Measurements from ENCODE around the gene TGM2. TPM values are rescaled to one million over a fixed set of nuclear protein-coding genes. Genes with fewer than 3 reads are reported as not detected.

Gene TGM2
- total and polyA plus RNA-seq, 2 donors (not counting 3 experiments of a cell fraction or from before 2014, with no cell fraction given): 861 to 868 TPM

DNA sequence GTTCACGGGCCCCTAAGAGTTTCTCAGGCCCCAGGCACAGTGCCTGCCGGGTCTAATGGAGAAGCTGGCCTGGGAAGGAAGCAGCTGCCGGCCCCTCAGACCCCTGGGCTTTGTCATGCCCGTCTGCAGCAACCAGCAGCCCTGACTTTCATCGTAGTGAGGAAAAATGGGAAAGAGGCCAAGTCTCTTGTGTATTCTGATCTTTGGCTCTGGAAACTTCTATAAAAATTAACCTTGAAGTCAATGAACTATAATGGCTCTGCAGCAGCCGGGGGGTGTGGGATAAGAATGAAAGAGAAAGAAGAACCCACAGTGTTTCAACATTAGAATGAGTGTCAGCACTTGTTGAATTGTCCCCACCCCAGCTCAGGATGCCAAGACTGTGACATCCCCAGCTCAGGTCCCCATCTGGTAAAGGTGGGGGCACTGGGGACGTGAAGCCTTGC, 12.9 kb downstream of the TGM2 start:
- Histone ChIP-seq H3K36me3 (ENCODE audit: control insufficient read depth in 2 of 2, extremely low read depth in 1 of 2, insufficient read depth in 2 of 2, low read length in 2 of 2) (peaks cover 45 to 60% of the 10 kb centered on the region in 2 experiments), H3K9me1 (replicated peaks; ENCODE audit: control insufficient read depth, extremely low read depth, insufficient read depth, low read length) (no peaks in the 10 kb centered on the region), H2AFZ (ENCODE audit: low read depth, low read length) (no peak overlapping the region), H3K79me2 (ENCODE audit: control insufficient read depth, insufficient read depth, low read length) (peaks cover 56% of the 10 kb centered on the region), H3K9me3 (replicated peaks; ENCODE audit: control insufficient read depth, insufficient read depth, low read length) (no peaks in the 10 kb centered on the region), H3K4me2 (ENCODE audit: insufficient read depth, low read length) (peak overlapping the region; percentile 56), H3K4me1 (ENCODE audit: control insufficient read depth, extremely low read depth, insufficient read depth, low read length) (peaks cover 85% of the 10 kb centered on the region), H4K20me1 (replicated peaks; ENCODE audit: control insufficient read depth, extremely low read depth, insufficient read depth, low read length) (no peaks in the 10 kb centered on the region), H3K9ac (replicated peaks; ENCODE audit: extremely low read depth, insufficient read depth, low read length) (peak overlapping the region; percentile 95), H3K27me3 (ENCODE audit: control insufficient read depth in 2 of 2, insufficient read depth in 2 of 2, low read length in 2 of 2) (no peaks in the 10 kb centered on the region), H3K27ac (ENCODE audit: insufficient read depth, low read depth, low read length) (peak overlapping the region; percentile 100), H3K4me3 (replicated peaks in 1 of 3; ENCODE audit: insufficient read depth in 1 of 3, low read depth in 1 of 3, low read length in 3 of 3) (peak overlapping the region in 1 of 3 experiments; percentile 15)
- TF ChIP-seq POLR2A (IDR thresholded peaks at IDR 0.05; ENCODE audit: low read depth, low read length) (peak; percentile 42), GATA2 (IDR thresholded peaks at IDR 0.05; ENCODE audit: insufficient read depth, insufficient read length, low read depth, low read length) (no peak)
- TF ChIP-seq, protein P1, sequence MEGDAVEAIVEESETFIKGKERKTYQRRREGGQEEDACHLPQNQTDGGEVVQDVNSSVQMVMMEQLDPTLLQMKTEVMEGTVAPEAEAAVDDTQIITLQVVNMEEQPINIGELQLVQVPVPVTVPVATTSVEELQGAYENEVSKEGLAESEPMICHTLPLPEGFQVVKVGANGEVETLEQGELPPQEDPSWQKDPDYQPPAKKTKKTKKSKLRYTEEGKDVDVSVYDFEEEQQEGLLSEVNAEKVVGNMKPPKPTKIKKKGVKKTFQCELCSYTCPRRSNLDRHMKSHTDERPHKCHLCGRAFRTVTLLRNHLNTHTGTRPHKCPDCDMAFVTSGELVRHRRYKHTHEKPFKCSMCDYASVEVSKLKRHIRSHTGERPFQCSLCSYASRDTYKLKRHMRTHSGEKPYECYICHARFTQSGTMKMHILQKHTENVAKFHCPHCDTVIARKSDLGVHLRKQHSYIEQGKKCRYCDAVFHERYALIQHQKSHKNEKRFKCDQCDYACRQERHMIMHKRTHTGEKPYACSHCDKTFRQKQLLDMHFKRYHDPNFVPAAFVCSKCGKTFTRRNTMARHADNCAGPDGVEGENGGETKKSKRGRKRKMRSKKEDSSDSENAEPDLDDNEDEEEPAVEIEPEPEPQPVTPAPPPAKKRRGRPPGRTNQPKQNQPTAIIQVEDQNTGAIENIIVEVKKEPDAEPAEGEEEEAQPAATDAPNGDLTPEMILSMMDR (IDR thresholded peaks at IDR 0.05; ENCODE audit: extremely low read depth in 1 of 2, insufficient read depth in 1 of 2, low read depth in 1 of 2, low read length in 2 of 2): no peak
- ChIA-PET POLR2A (interaction anchor here (0.8 to 1.2 kb wide), 3 partner anchors 12 to 17 kb away, joined by 3 to 4 read pairs (median 3); no protein-coding TSS in a partner anchor), CTCF (interaction anchor here (0.8 to 4.1 kb wide), 9 partner anchors 8 to 95 kb away, joined by 4 to 27 read pairs (median 7); partner anchors contain the start of gene TGM2)
- FAIRE-seq (no peak), DNase-seq (ENCODE audit: low read depth, low spot score) (peak; percentile 97)
- dilution Hi-C loops (cut with MboI; ENCODE audit: extremely low pct_ligation_motif_present, low sequenced_read_pairs) (no loop called here), intact Hi-C loops (cut with micrococcal nuclease) (loop anchor here (1.0 to 5.0 kb wide), 4 partner anchors 8 to 95 kb away; no protein-coding TSS in a partner anchor)
- BruUV-seq (replicated peaks): no TSS peak

DNA sequence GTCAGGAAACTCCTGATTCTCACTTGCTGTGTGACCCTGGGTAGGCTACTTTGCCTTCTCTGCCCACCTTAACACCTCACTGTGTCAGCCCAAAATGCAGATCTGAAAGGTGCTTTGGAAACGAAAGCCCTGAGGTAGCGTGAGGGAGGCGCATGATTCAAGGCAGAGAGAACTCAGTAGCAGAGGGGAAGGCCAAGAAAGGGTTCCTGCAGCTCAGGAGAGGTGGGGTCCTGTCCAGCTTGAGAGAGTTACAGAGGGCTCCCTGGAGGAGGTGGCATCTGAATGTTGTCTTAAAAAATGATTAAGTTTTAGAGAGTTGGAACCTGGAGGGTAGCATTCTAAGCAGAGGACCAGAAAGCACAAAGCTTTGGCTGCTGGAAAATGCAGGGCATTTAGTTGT, 13.6 kb downstream of the TGM2 start:
- H4K20me1 ChIP-seq (replicated peaks; ENCODE audit: control insufficient read depth, extremely low read depth, insufficient read depth, low read length): no peaks in the 10 kb centered on the region
- dilution Hi-C loops (cut with MboI; ENCODE audit: extremely low pct_ligation_motif_present, low sequenced_read_pairs): no loop called here
- peak overlapping the region in 1 of 3 experiments; percentile 3 for H3K4me3 ChIP-seq (replicated peaks in 1 of 3; ENCODE audit: insufficient read depth in 1 of 3, low read depth in 1 of 3, low read length in 3 of 3)
- no peak overlapping the region for H2AFZ ChIP-seq (ENCODE audit: low read depth, low read length)
- peaks cover 50% of the 10 kb centered on the region for H3K79me2 ChIP-seq (ENCODE audit: control insufficient read depth, insufficient read depth, low read length)
- H3K9me3 ChIP-seq (replicated peaks; ENCODE audit: control insufficient read depth, insufficient read depth, low read length): no peaks in the 10 kb centered on the region
- peaks cover 44 to 62% of the 10 kb centered on the region in 2 experiments for H3K36me3 ChIP-seq (ENCODE audit: control insufficient read depth in 2 of 2, extremely low read depth in 1 of 2, insufficient read depth in 2 of 2, low read length in 2 of 2)
- no TSS peak for BruUV-seq (replicated peaks)
- intact Hi-C loops (cut with micrococcal nuclease): loop anchor here (5.0 kb wide), 1 partner anchor 94 kb away; no protein-coding TSS in a partner anchor
- FAIRE-seq: no peak
- no peaks in the 10 kb centered on the region for H3K9me1 ChIP-seq (replicated peaks; ENCODE audit: control insufficient read depth, extremely low read depth, insufficient read depth, low read length)
- ChIA-PET POLR2A (no interaction called here), CTCF (interaction anchor here (1.6 to 4.1 kb wide), 6 partner anchors 11 to 94 kb away, joined by 7 to 27 read pairs (median 14); partner anchors contain the start of gene TGM2)
- DNase-seq (ENCODE audit: low read depth, low spot score): no peak
- TF ChIP-seq EZH2 (IDR thresholded peaks at IDR 0.05; ENCODE audit: borderline replicate concordance, low read depth, low read length, severe bottlenecking): no peak
- TF ChIP-seq, protein P1 (IDR thresholded peaks at IDR 0.05; ENCODE audit: extremely low read depth in 1 of 2, insufficient read depth in 1 of 2, low read depth in 1 of 2, low read length in 2 of 2): no peak
- no peak for TF ChIP-seq MYC (IDR thresholded peaks at IDR 0.05; ENCODE audit: low read depth, low read length)
- TF ChIP-seq POLR2A (IDR thresholded peaks at IDR 0.05; ENCODE audit: low read depth, low read length): no peak
- no peak for TF ChIP-seq FOS (IDR thresholded peaks at IDR 0.05; ENCODE audit: borderline replicate concordance, insufficient read depth, low read length)
- no peak for TF ChIP-seq JUN (IDR thresholded peaks at IDR 0.05; ENCODE audit: borderline replicate concordance, insufficient read depth, insufficient read length, low read depth)
- TF ChIP-seq POLR2AphosphoS5 (IDR thresholded peaks at IDR 0.05; ENCODE audit: insufficient read depth, low read depth, low read length): no peak
- TF ChIP-seq, protein P2, sequence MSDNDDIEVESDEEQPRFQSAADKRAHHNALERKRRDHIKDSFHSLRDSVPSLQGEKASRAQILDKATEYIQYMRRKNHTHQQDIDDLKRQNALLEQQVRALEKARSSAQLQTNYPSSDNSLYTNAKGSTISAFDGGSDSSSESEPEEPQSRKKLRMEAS (IDR thresholded peaks at IDR 0.05; ENCODE audit: insufficient read depth, insufficient read length): no peak
- no peak for TF ChIP-seq GATA2 (IDR thresholded peaks at IDR 0.05; ENCODE audit: insufficient read depth, insufficient read length, low read depth, low read length)
- peak overlapping the region; percentile 100 for H3K27ac ChIP-seq (ENCODE audit: insufficient read depth, low read depth, low read length)
- peaks cover 82% of the 10 kb centered on the region for H3K4me1 ChIP-seq (ENCODE audit: control insufficient read depth, extremely low read depth, insufficient read depth, low read length)
- H3K9ac ChIP-seq (replicated peaks; ENCODE audit: extremely low read depth, insufficient read depth, low read length): peak overlapping the region; percentile 95
- peak overlapping the region; percentile 56 for H3K4me2 ChIP-seq (ENCODE audit: insufficient read depth, low read length)
- no peaks in the 10 kb centered on the region for H3K27me3 ChIP-seq (ENCODE audit: control insufficient read depth in 2 of 2, insufficient read depth in 2 of 2, low read length in 2 of 2)
